Stimulated activated CD4-positive, alpha-beta T cell treated with anti-CD3 and anti-CD28 coated beads, Interleukin-1b, Interleukin-23, amount 100 ng/mL, for 1 hour (primary cell): Measurements from ENCODE around the gene TMEM50A.
"Not testable (repeated sequence)": the region's sequence is repeated elsewhere in the genome, so short reads cannot be mapped to it uniquely, and the experiment has no call there.

Source experiments
- DNase-seq, 2 donors: peaks; one replicate each; pipeline ENCODE4 v3.0.0-alpha.2; 2020; ENCODE audit warnings: low read depth in 2 of 2

The TMEM50A gene

DNA sequence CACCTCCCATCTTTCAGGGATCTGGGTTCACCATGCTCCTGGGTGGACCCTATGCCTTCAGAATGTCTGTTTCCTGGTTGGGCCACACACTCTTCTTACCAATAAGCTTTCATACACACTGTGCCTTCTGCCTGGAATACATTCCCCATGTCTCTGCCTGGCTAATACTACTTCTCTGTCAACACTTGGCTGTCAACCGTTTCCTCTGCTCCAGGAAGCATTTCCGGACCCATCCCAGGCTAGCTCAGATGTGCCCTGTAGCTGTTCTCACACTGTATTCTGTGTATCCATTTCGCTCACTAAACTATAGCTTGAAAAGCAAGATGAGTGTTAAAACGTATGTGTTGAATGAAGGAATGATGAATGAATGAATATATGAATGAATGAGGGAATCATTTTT is 49.0 kb downstream of the TMEM50A start:
- DNase-seq = not testable (repeated sequence)

DNA sequence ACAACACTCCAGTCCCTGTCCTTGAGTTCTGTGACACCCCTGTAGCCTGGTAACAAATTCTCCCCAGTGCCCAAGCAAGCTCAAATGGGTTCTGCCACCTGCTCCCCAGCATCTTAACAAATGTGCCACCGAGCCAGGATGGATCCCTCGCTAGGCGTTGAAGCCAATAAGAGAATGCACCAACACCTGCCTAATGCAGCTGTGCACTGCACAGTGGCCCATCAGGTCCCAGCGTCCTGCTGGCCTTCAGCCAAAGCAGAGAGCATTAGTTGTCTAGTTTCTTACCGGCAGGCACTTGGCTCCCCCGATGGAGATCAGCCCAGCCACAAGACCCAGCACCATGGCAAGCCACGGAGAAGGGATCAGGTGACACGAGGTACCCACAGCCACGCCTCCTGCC is 50.6 kb downstream of the TMEM50A start:
- DNase-seq = not testable (repeated sequence)

DNA sequence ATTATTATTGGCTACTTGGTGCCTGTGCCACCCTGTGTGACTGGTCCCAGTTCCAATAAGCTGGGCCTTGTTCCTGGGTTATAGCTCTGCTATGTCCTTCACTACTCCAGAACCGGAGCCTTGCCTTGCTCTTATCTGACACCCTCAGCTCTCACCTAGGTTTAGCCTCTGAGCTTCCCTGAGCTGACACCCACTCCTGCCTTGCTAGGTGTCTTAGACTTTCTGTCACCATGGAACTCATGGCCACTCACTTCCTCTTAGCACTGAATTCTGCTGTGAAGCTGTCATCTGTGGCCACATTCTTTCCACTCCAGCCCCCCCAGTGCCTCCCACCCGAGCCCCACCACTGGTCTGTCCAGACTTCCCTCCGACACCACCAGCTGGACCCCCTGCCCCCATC is 51.6 kb downstream of the TMEM50A start:
- DNase-seq = not testable (repeated sequence)

DNA sequence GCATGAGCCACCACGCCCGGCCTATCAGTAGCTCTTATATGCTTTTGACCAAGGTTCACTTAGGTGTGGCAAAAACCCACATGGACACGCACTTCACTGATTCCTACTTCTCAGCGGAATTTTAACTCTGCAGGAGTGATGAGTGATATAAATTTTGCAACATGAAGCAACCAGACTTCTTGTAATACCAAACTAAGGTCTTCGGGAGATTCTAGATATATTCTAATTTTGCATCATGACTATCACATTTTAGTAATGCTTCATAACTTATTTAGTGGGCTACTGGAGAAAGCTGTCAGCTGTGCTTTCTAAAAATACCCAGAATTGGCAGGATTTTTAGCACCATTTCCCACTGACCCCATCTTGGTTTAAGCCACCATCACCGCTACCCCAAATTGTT is 54.7 kb downstream of the TMEM50A start:
- no peak for DNase-seq

DNA sequence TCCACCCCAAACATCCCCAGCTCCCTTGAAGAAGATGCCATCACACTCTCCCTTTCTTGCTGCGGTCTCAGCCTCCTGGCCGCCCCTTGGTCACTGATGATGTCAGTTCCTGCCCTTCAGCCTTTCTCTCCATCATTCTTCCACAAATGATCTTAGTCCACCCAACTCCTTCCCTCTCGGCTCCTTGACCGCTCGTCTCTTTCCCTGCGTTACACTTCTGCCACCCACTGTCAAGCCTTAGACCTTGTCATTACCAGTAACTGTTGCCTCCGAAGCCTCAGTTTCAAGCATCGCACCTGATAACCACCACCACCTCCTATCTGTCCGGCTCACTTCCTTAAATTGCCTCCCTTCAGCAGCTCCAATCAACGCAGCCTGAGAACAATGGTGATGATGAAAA is 59.4 kb downstream of the TMEM50A start:
- DNase-seq = not testable (repeated sequence)

DNA sequence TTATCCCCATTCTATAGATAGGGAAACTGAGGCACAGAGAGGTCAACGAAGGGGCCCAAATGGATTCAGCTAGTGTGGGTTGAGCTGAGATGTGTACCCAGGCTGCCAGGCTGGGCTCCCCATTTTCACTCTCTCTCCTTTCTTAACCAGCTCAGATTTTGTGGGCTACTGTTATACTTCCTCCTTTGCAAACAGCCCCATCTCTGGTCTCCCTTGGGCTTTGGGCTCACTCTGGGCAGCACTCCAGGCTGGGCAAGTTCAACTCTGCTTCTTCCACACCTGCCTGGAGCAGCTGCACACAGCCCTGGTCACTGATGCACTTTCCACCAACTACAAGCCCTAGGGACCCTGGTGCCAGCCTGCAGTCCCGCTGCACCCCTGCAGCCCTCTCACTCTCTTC is 59.9 kb downstream of the TMEM50A start:
- DNase-seq = not testable (repeated sequence)

DNA sequence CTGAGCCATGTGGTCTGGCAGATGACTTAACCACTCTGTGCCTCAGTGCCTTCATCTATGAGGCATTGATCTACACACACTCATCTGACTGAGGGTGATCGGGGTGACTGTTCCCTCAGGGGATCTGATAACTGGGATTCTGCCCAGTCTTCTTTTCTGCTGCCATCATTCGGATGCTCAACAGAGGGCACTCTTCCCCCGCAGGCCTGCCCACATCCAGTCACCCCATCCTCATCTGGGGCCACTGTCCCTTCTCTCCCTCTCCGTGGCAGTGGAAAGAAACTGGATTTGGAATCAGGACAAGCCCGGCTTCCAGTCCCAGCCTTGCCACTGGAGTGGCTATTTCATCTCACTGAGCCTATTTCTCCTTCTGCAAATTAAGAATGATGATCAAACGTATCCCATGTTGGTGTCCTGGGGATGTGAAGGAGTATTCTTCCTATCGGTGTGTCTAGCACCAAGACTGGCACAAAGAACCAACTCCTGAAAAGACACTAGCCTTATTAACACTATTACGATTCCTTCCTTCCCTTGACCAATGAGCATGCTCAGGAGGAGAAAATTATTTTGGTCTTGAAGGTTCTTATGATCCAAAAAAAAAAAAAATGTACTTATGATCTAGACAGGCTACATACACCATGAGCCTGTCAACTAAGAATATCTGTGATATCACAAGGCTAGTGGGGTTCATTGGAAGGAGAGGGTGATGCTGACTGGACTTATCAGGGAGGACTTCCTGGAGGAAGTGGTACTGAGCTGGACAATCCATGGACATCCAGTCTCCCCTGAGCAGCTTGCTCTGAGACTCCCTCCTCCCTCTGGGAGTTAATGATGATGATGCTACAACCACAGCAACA is 65.0 kb downstream of the TMEM50A start:
- not testable (repeated sequence) for DNase-seq

DNA sequence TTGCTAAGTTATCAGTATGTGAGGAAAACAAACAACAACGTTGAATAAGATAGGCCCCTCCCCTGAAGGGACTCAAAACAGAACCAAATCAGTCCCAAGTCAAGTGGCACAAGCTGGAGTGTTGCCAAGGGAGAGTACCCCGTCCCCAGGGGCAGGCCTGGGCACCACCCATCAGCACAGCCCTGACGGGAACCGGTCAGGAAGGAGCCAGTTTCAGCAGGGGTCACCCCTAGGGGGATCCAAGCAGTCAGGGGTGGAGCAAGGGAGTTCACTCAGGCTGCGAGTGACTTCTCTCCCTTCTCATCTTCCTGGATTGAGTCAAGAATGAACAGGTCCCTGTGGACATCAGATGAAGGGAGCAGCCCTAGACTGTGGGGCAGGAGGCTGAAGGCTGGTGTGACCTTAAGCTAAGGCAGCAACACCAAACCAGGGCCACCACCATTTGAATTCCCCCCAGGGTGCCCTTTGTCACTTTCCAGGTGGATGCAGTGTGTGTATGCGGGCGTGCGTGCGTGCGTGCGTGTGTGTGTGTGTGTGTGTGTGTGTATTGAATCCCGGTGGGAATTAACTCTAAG is 67.7 kb downstream of the TMEM50A start:
- not testable (repeated sequence) for DNase-seq

DNA sequence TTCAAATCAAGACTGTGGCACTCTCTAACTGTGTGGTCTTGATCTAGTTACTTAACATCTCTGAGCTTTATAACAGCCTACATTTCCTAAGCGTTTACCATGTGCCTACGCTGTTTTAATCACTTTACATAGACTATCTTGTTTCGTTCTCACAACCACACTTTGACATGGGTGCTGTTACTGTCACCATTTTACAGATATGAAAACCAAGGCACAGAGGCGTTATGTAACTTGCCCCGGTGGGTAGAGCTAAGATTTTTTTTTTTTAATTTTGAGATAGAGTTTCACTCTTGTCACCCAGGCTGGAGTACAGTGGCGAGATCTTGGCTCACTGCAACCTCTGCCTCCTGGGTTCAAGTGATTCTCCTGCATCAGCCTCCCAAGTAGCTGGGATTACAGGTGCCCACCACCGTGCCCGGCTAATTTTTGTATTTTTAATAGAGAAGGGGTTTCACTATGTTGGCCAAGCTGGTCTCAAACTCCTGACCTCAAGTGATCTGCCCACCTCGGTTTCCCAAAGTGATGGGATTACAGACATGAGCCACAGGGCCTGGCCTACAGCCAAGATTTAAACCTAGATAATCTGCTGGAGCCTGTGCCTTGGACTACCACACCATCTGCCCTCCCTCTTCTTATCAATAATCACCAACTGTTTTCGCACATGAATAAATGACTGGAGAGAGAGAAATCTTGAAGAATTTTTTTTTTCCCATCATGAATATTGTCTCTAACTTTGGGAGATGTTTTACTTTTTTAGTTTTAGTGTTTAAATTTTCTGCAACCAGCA is 71.7 kb downstream of the TMEM50A start:
- not testable (repeated sequence) for DNase-seq
